Brain microvascular endothelial cell (primary cell): ENCODE data around the gene DISC1.

ENCODE experiments used
- DNase-seq: peaks from one replicate; pipeline ENCODE4 v3.0.0-alpha.2; 2020
- H3K27ac ChIP-seq: fragments of 250-450 bp; sonication (Bioruptor Pico); 2 replicates; pipeline ENCODE4 v1.5.1; 2020; ENCODE audit warnings: mild to moderate bottlenecking, moderate library complexity
- H3K27me3 ChIP-seq: fragments of 250-450 bp; sonication (Bioruptor Pico); replicated peaks from 2 replicates; pipeline ENCODE4 v1.5.1; 2020; ENCODE audit warnings: mild to moderate bottlenecking
- H3K36me3 ChIP-seq: fragments of 250-450 bp; sonication (Bioruptor Pico); replicated peaks from 2 replicates; pipeline ENCODE4 v1.5.1; 2020; ENCODE audit warnings: mild to moderate bottlenecking
- H3K4me3 ChIP-seq: 2 replicates; pipeline ENCODE4 v1.5.1; 2011; ENCODE audit warnings: low read depth, mild to moderate bottlenecking, control low read depth, low read length, moderate library complexity
- CTCF ChIP-seq: IDR thresholded peaks from 2 replicates; pipeline ENCODE4 v1.5.1; 2011; ENCODE audit warnings: low read depth, mild to moderate bottlenecking, moderate library complexity, low read length, control low read depth, inconsistent platforms; ENCODE audit errors: missing control alignments
- in situ Hi-C: cut with HindIII; loops from 2 replicates; pipeline ENCODE4 v1.10.0; 2017; ENCODE audit warnings: low sequenced_read_pairs, low pct_ligation_motif_present

DISC1 gene

GRCh38 chr1:232034556-232034955 is 408.0 kb downstream of the DISC1 start:
- DNase-seq, result no peak
- Histone ChIP-seq H3K27me3 (no peaks in the 10 kb centered on the region), H3K36me3 (no peaks in the 10 kb centered on the region), H3K27ac (no peak overlapping the region), H3K4me3 (no peak overlapping the region)
- in situ Hi-C loops, result no loop called here
- no peak for TF ChIP-seq CTCF

GRCh38 chr1:232036181-232036933 is 409.8 kb downstream of the DISC1 start:
- no peak overlapping the region for H3K27ac ChIP-seq
- H3K27me3 ChIP-seq, result no peaks in the 10 kb centered on the region
- H3K4me3 ChIP-seq, result no peak overlapping the region
- in situ Hi-C loops, result no loop called here
- no peak for TF ChIP-seq CTCF
- DNase-seq, result no peak
- H3K36me3 ChIP-seq, result no peaks in the 10 kb centered on the region

- Histone ChIP-seq H3K27ac (no peak overlapping the region), H3K27me3 (no peaks in the 10 kb centered on the region)
- in situ Hi-C loops, result no loop called here
Measured at GRCh38 chr1:232037774-232038388, 411.3 kb downstream of the DISC1 start.

GRCh38 chr1:232038706-232039677 is 412.4 kb downstream of the DISC1 start:
- Histone ChIP-seq H3K4me3 (no peak overlapping the region), H3K27ac (no peak overlapping the region), H3K27me3 (no peaks in the 10 kb centered on the region), H3K36me3 (no peaks in the 10 kb centered on the region)
- in situ Hi-C loops, result no loop called here
- peak; percentile 21 for DNase-seq
- no peak for TF ChIP-seq CTCF

More at GRCh38 chr1:232037774-232038388, 411.3 kb downstream of the DISC1 start:
- Histone ChIP-seq H3K36me3 (no peaks in the 10 kb centered on the region), H3K4me3 (no peak overlapping the region)
- no peak for TF ChIP-seq CTCF
- DNase-seq, result no peak

GRCh38 chr1:232040260-232040659 is 413.7 kb downstream of the DISC1 start:
- in situ Hi-C loops, result no loop called here
- no peak for DNase-seq
- no peak overlapping the region for H3K27ac ChIP-seq
- no peaks in the 10 kb centered on the region for H3K36me3 ChIP-seq
- H3K27me3 ChIP-seq, result no peaks in the 10 kb centered on the region
- TF ChIP-seq CTCF, result no peak
- no peak overlapping the region for H3K4me3 ChIP-seq
